HepG2 (cell line): ENCODE measurements around the gene LRRIQ4. TPM values are rescaled to one million over a fixed set of nuclear protein-coding genes. Genes with fewer than 3 reads are reported as not detected.
A peak's percentile ranks its signal among the peaks of the same experiment; 100 is the strongest.

Experiments used
- AHR ChIP-seq: IDR thresholded peaks from 2 replicates; pipeline ENCODE4 v1.6.1; 2018; ENCODE audit warnings: missing genetic modification reagents, missing compliant biosample characterization
- PCBP2 ChIP-seq: fragments of 200-400 bp; formaldehyde crosslinking; optimal IDR thresholded peaks from 2 replicates; pipeline ENCODE3; 2018; ENCODE audit warnings: low read length, low read depth; ENCODE audit not compliant: poor library complexity, severe bottlenecking
- RARA ChIP-seq: IDR thresholded peaks from 2 replicates; pipeline ENCODE4 v1.6.1; 2016; ENCODE audit warnings: missing genetic modification reagents, missing compliant biosample characterization
- RCOR2 ChIP-seq: IDR thresholded peaks from 2 replicates; pipeline ENCODE4 v1.6.1; 2016; ENCODE audit warnings: missing biosample characterization, missing genetic modification reagents
- SOX5 ChIP-seq: IDR thresholded peaks from 2 replicates; pipeline ENCODE4 v1.6.1; 2016; ENCODE audit warnings: borderline replicate concordance
- SYNCRIP ChIP-seq: fragments of 200-400 bp; formaldehyde crosslinking; IDR thresholded peaks from 2 replicates; pipeline ENCODE4 v1.6.1; 2018; ENCODE audit warnings: mild to moderate bottlenecking, low read depth, low read length; ENCODE audit not compliant: insufficient read depth
- TBX3 ChIP-seq: fragments of 450-650 bp; IDR thresholded peaks from 2 replicates; pipeline ENCODE4 v1.6.1; 2017; ENCODE audit warnings: antibody characterized with exemption, mild to moderate bottlenecking, inconsistent platforms, borderline replicate concordance
- TEAD3 ChIP-seq: optimal IDR thresholded peaks from 2 replicates; pipeline ENCODE3; 2016; ENCODE audit warnings: borderline replicate concordance
- ZBTB25 ChIP-seq: IDR thresholded peaks from 2 replicates; pipeline ENCODE4 v1.6.1; 2018; ENCODE audit warnings: missing genetic modification reagents
- ZC3H4 ChIP-seq: sonication (generic); formaldehyde crosslinking; IDR thresholded peaks from 2 replicates; pipeline ENCODE4 v1.4.0; 2020; ENCODE audit warnings: missing genetic modification reagents, borderline replicate concordance
- ZFAT ChIP-seq: sonication (generic); formaldehyde crosslinking; conservative IDR thresholded peaks from 2 replicates; pipeline ENCODE4 v1.8.1; 2023; ENCODE audit warnings: missing genetic modification reagents, inconsistent platforms
- ZFP62 ChIP-seq: sonication (generic); formaldehyde crosslinking; IDR thresholded peaks from 2 replicates; pipeline ENCODE4 v1.4.0; 2020; ENCODE audit warnings: missing genetic modification reagents
- ZFY ChIP-seq: sonication (generic); formaldehyde crosslinking; IDR thresholded peaks from 2 replicates; pipeline ENCODE4 v1.4.0; 2020; ENCODE audit warnings: missing genetic modification reagents
- ZNF121 ChIP-seq: sonication (generic); formaldehyde crosslinking; IDR thresholded peaks from 2 replicates; pipeline ENCODE4 v1.5.0; 2020; ENCODE audit warnings: mild to moderate bottlenecking, missing genetic modification reagents
- ZNF234 ChIP-seq: sonication (generic); formaldehyde crosslinking; conservative IDR thresholded peaks from 2 replicates; pipeline ENCODE4 v1.5.1; 2020; ENCODE audit warnings: mild to moderate bottlenecking, missing genetic modification reagents
- ZNF24 ChIP-seq: fragments of 450-650 bp; IDR thresholded peaks from 2 replicates; pipeline ENCODE4 v1.6.1; 2017; ENCODE audit warnings: antibody characterized with exemption, mild to moderate bottlenecking
- ZNF264 ChIP-seq: sonication (generic); formaldehyde crosslinking; IDR thresholded peaks from 2 replicates; pipeline ENCODE4 v1.4.0; 2020; ENCODE audit warnings: missing genetic modification reagents
- ZNF274 ChIP-seq: sonication (generic); formaldehyde crosslinking; IDR thresholded peaks from 2 replicates; pipeline ENCODE4 v1.5.1; 2020; ENCODE audit warnings: mild to moderate bottlenecking, missing genetic modification reagents
- ZNF33A ChIP-seq: sonication (generic); formaldehyde crosslinking; IDR thresholded peaks from 2 replicates; pipeline ENCODE4 v1.5.1; 2020; ENCODE audit warnings: missing genetic modification reagents, mild to moderate bottlenecking, moderate library complexity, borderline replicate concordance
- ZNF710 ChIP-seq: sonication (generic); formaldehyde crosslinking; IDR thresholded peaks from 2 replicates; pipeline ENCODE4 v1.5.0; 2020; ENCODE audit warnings: mild to moderate bottlenecking, missing genetic modification reagents, borderline replicate concordance
- ZNF800 ChIP-seq: sonication (generic); formaldehyde crosslinking; IDR thresholded peaks from 2 replicates; pipeline ENCODE4 v1.4.0; 2020; ENCODE audit warnings: missing genetic modification reagents
- polyA plus RNA-seq, 8 experiments: library from polyadenylated mRNA; depleted of rRNA in 3 of 8; stranded (reverse) in 7 of 8; unstranded in 1 of 8; fragments of >200 nt; fragmentation: Illumina TruSeq in 4 of 8; extraction: Trizol in 4 of 8; gene quantifications; 2 replicates each; pipeline versions ENCODE4 v1.2.1 to v1.2.3, GENCODE V29; 2011 to 2016; ENCODE audit warnings: low read depth in 4 of 8, missing spikeins in 1 of 8, mixed read lengths in 1 of 8; ENCODE audit not compliant: insufficient read depth in 1 of 8
- total RNA-seq, 5 experiments: library from RNA; depleted of rRNA; stranded (reverse); fragments of >200 nt; fragmentation: Illumina TruSeq; extraction: Trizol; gene quantifications; 2 replicates each; pipeline ENCODE4 v1.2.3, GENCODE V29; 2016; ENCODE audit warnings: low read depth in 1 of 5

The LRRIQ4 gene
- total and polyA plus RNA-seq, 2 of the 13 experiments (the other 11 are each of a cell fraction or from before 2014, with no cell fraction given) = not detected

- TF ChIP-seq ZC3H4 (no peak), RARA (CRISPR knock-in tag) (peak; percentile 32; the same call in 1 of the 2 replicates), AHR (CRISPR knock-in tag) (peak; percentile 76; the same call in 1 of the 2 replicates), TBX3 (no peak), ZNF234 (CRISPR knock-in tag) (no peak), ZNF274 (peak; percentile 87; the same call in 1 of the 2 replicates), ZNF33A (no peak), ZNF800 (CRISPR knock-in tag) (peak; percentile 40; the same call in 1 of the 2 replicates), ZFP62 (0 out of 2 replicates have a peak, but pooled peaks have one; percentile 35), ZFY (peak; percentile 95), ZNF121 (0 out of 2 replicates have a peak, but pooled peaks have one; percentile 17), TEAD3 (peak; percentile 47), RCOR2 (CRISPR knock-in tag) (peak; percentile 17; the same call in 1 of the 2 replicates), ZNF264 (CRISPR knock-in tag) (peak; percentile 70; the same call in 1 of the 2 replicates), ZBTB25 (CRISPR knock-in tag) (peak; percentile 58; the same call in 1 of the 2 replicates), SYNCRIP (no peak), PCBP2 (no peak), ZNF710 (CRISPR knock-in tag) (peak; percentile 86), SOX5 (CRISPR knock-in tag) (no peak; the same call in 1 of the 2 replicates), ZFAT (CRISPR knock-in tag) (0 out of 2 replicates have a peak, but pooled peaks have one; percentile 74), ZNF24 (no peak)
Observed at GRCh38 chr3:169772897-169773816, 39.5 kb upstream of the LRRIQ4 start, which contains the start of gene MYNN (continued).
